K562 (cell line): ENCODE measurements around the gene ALDH18A1. TPM values are rescaled to one million over a fixed set of nuclear protein-coding genes. Genes with fewer than 3 reads are reported as not detected.

Source experiments
- ATAC-seq: fragments of 200-7000 bp; cut with Tn5 transposase; 3 replicates; pipeline ENCODE4 v1.9.1; 2020; ENCODE audit warnings: moderate library complexity
- BruUV-seq: library from RNA; stranded (reverse); fragments of 400-500 nt; replicated peaks from 2 replicates; lab custom pipeline; 2021; lab: Mats Ljungman, UMichigan
- CTCF ChIA-PET: fragments of 300-600 bp; formaldehyde crosslinking; extraction: SDS; loops from one replicate; lab custom pipeline; 2021; ENCODE audit warnings: low intra/inter-chr PET ratio; lab: Yijun Ruan, JAX
- POLR2A ChIA-PET: fragments of 300-600, 350-650 bp; sonication (Branson Sonifier 250); formaldehyde crosslinking; extraction: SDS; loops from one replicate; lab custom pipeline; 2021; ENCODE audit warnings: antibody characterized with exemption, inconsistent platforms; lab: Yijun Ruan, JAX
- DNase-seq, 4 experiments: peaks; one replicate each; pipeline versions ENCODE4 v3.0.0 to v3.0.0-alpha.2; 2011 to 2018; ENCODE audit warnings: low spot score in 3 of 4, mixed read lengths in 3 of 4; ENCODE audit errors: extremely low read depth in 1 of 4
- FAIRE-seq: peaks from 2 replicates; lab custom pipeline; 2011; peaks lifted over from hg19 to GRCh38; lab: Jason Lieb, UNC
- H2AFZ ChIP-seq: 2 replicates; pipeline ENCODE4 v1.6.0; 2011; ENCODE audit warnings: low read depth, low read length, control low read depth, inconsistent platforms
- H3K27ac ChIP-seq: fragments of 200-600 bp; 3 replicates; pipeline ENCODE4 v1.8.0; 2011; ENCODE audit warnings: low read depth, mild to moderate bottlenecking, control low read depth, inconsistent platforms, low read length, moderate library complexity, mixed read lengths; ENCODE audit errors: extremely low read depth
- H3K27me3 ChIP-seq, 2 experiments: fragments of 300-600 bp in 1 of 2; 2 replicates in 1 of 2; 3 replicates in 1 of 2; pipeline versions ENCODE4 v1.6.0 to v1.8.0; 2011; ENCODE audit warnings: inconsistent platforms in 2 of 2, low read length in 2 of 2, mild to moderate bottlenecking in 1 of 2, mixed read lengths in 1 of 2, moderate library complexity in 1 of 2; ENCODE audit not compliant: control insufficient read depth in 2 of 2, insufficient read depth in 2 of 2
- H3K36me3 ChIP-seq: fragments of 300-600 bp; 3 replicates; pipeline ENCODE4 v1.8.0; 2011; ENCODE audit warnings: mild to moderate bottlenecking, low read length, inconsistent platforms; ENCODE audit not compliant: control insufficient read depth, insufficient read depth
- H3K4me1 ChIP-seq, 2 experiments: fragments of 200-600 bp in 1 of 2; replicated peaks in 1 of 2; 2 replicates in 1 of 2; 3 replicates in 1 of 2; pipeline versions ENCODE4 v1.5.1 to v1.8.0; 2011; ENCODE audit warnings: inconsistent platforms in 2 of 2, low read length in 2 of 2, mild to moderate bottlenecking in 1 of 2, mixed read lengths in 1 of 2, moderate library complexity in 1 of 2; ENCODE audit not compliant: control insufficient read depth in 2 of 2, insufficient read depth in 2 of 2
- H3K4me2 ChIP-seq: 2 replicates; pipeline ENCODE4 v1.6.1; 2011; ENCODE audit warnings: low read length, control low read depth, inconsistent platforms, mixed read lengths; ENCODE audit not compliant: insufficient read depth
- H3K4me3 ChIP-seq: fragments of 200-600 bp; sonication (generic), shearing (Covaris generic); 2 replicates; pipeline ENCODE4 v1.5.1; 2016; ENCODE audit warnings: control low read depth, inconsistent platforms
- H3K79me2 ChIP-seq: fragments of 200-600 bp; 3 replicates; pipeline ENCODE4 v1.8.0; 2011; ENCODE audit warnings: low read length, inconsistent platforms; ENCODE audit not compliant: control insufficient read depth, insufficient read depth
- H3K9ac ChIP-seq, 2 experiments: 2 replicates each; pipeline versions ENCODE4 v1.6.0 to v1.6.1; 2011; ENCODE audit warnings: low read depth in 2 of 2, low read length in 2 of 2, control low read depth in 1 of 2, inconsistent platforms in 1 of 2, mild to moderate bottlenecking in 1 of 2, mixed read lengths in 1 of 2; ENCODE audit not compliant: insufficient read depth in 1 of 2
- H3K9me1 ChIP-seq: one replicate; pipeline ENCODE4 v1.6.0; 2011; ENCODE audit warnings: inconsistent platforms, mild to moderate bottlenecking, low read length, moderate library complexity; ENCODE audit not compliant: control insufficient read depth, insufficient read depth
- H3K9me3 ChIP-seq: replicated peaks from 2 replicates; pipeline ENCODE4 v1.5.1; 2011; ENCODE audit warnings: low read depth, low read length, inconsistent platforms; ENCODE audit not compliant: control insufficient read depth, insufficient read depth
- H4K20me1 ChIP-seq: replicated peaks from 2 replicates; pipeline ENCODE4 v1.6.1; 2011; ENCODE audit warnings: low read length, inconsistent platforms, mixed read lengths; ENCODE audit not compliant: control insufficient read depth, insufficient read depth
- ELF4 ChIP-seq: fragments of 450-650 bp; formaldehyde crosslinking; IDR thresholded peaks from 2 replicates; pipeline ENCODE4 v1.4.0; 2022; ENCODE audit warnings: missing genetic modification characterization
- GATAD2B ChIP-seq: fragments of 450-650 bp; IDR thresholded peaks from 2 replicates; pipeline ENCODE4 v1.6.1; 2017; ENCODE audit warnings: mild to moderate bottlenecking, borderline replicate concordance
- PML ChIP-seq: IDR thresholded peaks from 2 replicates; pipeline ENCODE4 v1.6.1; 2012; ENCODE audit warnings: low read length, inconsistent platforms
- SAFB ChIP-seq: fragments of 200-400 bp; formaldehyde crosslinking; IDR thresholded peaks from 2 replicates; pipeline ENCODE4 v1.6.1; 2017; ENCODE audit warnings: low read depth, low read length, borderline replicate concordance
- TCFL5 ChIP-seq: fragments of 250-450 bp; sonication (Bioruptor Pico); conservative IDR thresholded peaks from 2 replicates; pipeline ENCODE4 v1.6.1; 2021; ENCODE audit warnings: mild to moderate bottlenecking, moderate library complexity, matching md5 sums
- ZNF431 ChIP-seq: sonication (generic); formaldehyde crosslinking; IDR thresholded peaks from 2 replicates; pipeline ENCODE4 v1.8.0; 2022; ENCODE audit warnings: mild to moderate bottlenecking, missing genetic modification reagents
- WGBS: fragments of 100-300 bp; shearing (Covaris generic); methylation state at CpG from one replicate; pipeline ENCODE4 v1.1.6; 2016; ENCODE audit warnings: low coverage, mixed read lengths; ENCODE audit not compliant: insufficient coverage; ENCODE audit errors: missing lambda C conversion rate; 5-methylcytosine and 5-hydroxymethylcytosine counted together
- in situ Hi-C: fragments of 300-500 bp; cut with MboI; formaldehyde crosslinking; loops from 4 replicates; pipeline ENCODE4 v1.15.0; 2018; ENCODE audit warnings: inconsistent platforms, mixed read lengths
- intact Hi-C: fragments of 100-400 bp; cut with micrococcal nuclease; formaldehyde crosslinking; loops from 2 replicates; pipeline ENCODE4 v1.14.2; 2022
- polyA plus RNA-seq, 8 experiments: library from polyadenylated mRNA; depleted of rRNA in 4 of 8; stranded (reverse) in 5 of 8; unstranded in 3 of 8; fragments of >200 nt; fragmentation: Nextera tagmentation in 2 of 8; fragmentation: Illumina TruSeq in 1 of 8; extraction: Ambion mirVana in 2 of 8; extraction: Trizol in 1 of 8; gene quantifications; 2 replicates each; pipeline versions ENCODE4 v1.2.1 to v1.2.3, GENCODE V29; 2011 to 2014; ENCODE audit warnings: inconsistent platforms in 1 of 8, missing spikeins in 1 of 8
- total RNA-seq, 7 experiments: library from RNA; depleted of rRNA in 6 of 7; stranded (reverse); fragments of >200 nt in 6 of 7; fragmentation: Illumina TruSeq in 2 of 7; extraction: Trizol in 2 of 7; gene quantifications; 2 replicates each; pipeline versions ENCODE4 v1.2.1 to v1.2.3, GENCODE V29; 2011 to 2021; ENCODE audit warnings: low replicate concordance in 1 of 7
- TF ChIP-seq, protein P1 (sequence below), 2 experiments: fragments of 450-650 bp; formaldehyde crosslinking in 1 of 2; IDR thresholded peaks; 2 replicates each; pipeline versions ENCODE4 v1.4.0 to v1.6.1; 2014 to 2020; ENCODE audit warnings: mild to moderate bottlenecking in 2 of 2, borderline replicate concordance in 1 of 2, low read depth in 1 of 2

The ALDH18A1 gene
- total and polyA plus RNA-seq, 9 of the 15 experiments (the other 6 are each of a cell fraction or from before 2014, with no cell fraction given) = 12.0 to 83.3 (median 43.8) TPM

DNA sequence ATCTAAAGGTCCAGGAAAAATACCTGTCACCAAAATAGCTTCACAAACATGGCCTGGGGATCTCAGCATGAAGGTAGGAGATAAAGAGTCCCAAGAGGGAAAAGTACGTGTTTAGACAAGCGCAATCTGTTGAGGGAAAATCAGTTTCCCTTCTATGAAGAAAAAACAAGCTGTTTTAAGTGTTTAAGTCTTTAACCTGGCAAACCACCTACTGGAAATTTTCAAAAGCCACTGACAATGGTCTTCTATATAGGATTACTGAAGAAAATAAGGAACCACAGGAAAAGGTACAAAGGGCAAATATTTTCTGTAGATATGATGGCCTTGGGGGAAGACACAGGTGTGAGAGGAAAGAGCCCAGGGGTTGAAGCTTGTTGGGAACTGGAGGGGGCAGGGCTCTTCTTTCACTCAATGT is 21.2 kb downstream of the ALDH18A1 start:
- 82% methylated on average over 2 of the region's 2 CpGs for WGBS
- no peaks in the 10 kb centered on the region for H3K9me3 ChIP-seq
- H3K4me2 ChIP-seq = no peak overlapping the region
- DNase-seq = no peak
- H2AFZ ChIP-seq = no peak overlapping the region
- H3K27ac ChIP-seq = no peak overlapping the region
- H3K36me3 ChIP-seq = peaks cover 68% of the 10 kb centered on the region; the same call in 2 of the 3 replicates
- H4K20me1 ChIP-seq = no peaks in the 10 kb centered on the region
- no peaks in the 10 kb centered on the region for H3K9me1 ChIP-seq
- no peaks in the 10 kb centered on the region for H3K79me2 ChIP-seq
- no peak overlapping the region for H3K4me3 ChIP-seq
- intact Hi-C loops (no loop called here), in situ Hi-C loops (no loop called here)
- no peak overlapping the region for H3K9ac ChIP-seq
- no peak for TF ChIP-seq ELF4 (CRISPR knock-in tag)
- no peak for TF ChIP-seq TCFL5
- no peak for TF ChIP-seq PML
- no peak for TF ChIP-seq ZNF431
- no peak for TF ChIP-seq GATAD2B
- TF ChIP-seq, protein P1, sequence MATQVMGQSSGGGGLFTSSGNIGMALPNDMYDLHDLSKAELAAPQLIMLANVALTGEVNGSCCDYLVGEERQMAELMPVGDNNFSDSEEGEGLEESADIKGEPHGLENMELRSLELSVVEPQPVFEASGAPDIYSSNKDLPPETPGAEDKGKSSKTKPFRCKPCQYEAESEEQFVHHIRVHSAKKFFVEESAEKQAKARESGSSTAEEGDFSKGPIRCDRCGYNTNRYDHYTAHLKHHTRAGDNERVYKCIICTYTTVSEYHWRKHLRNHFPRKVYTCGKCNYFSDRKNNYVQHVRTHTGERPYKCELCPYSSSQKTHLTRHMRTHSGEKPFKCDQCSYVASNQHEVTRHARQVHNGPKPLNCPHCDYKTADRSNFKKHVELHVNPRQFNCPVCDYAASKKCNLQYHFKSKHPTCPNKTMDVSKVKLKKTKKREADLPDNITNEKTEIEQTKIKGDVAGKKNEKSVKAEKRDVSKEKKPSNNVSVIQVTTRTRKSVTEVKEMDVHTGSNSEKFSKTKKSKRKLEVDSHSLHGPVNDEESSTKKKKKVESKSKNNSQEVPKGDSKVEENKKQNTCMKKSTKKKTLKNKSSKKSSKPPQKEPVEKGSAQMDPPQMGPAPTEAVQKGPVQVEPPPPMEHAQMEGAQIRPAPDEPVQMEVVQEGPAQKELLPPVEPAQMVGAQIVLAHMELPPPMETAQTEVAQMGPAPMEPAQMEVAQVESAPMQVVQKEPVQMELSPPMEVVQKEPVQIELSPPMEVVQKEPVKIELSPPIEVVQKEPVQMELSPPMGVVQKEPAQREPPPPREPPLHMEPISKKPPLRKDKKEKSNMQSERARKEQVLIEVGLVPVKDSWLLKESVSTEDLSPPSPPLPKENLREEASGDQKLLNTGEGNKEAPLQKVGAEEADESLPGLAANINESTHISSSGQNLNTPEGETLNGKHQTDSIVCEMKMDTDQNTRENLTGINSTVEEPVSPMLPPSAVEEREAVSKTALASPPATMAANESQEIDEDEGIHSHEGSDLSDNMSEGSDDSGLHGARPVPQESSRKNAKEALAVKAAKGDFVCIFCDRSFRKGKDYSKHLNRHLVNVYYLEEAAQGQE (IDR thresholded peaks at IDR 0.05; ENCODE audit: borderline replicate concordance) = no peak
- TF ChIP-seq, protein P1 (CRISPR knock-in tag; IDR thresholded peaks at IDR 0.05; ENCODE audit: low read depth) = no peak
- TF ChIP-seq SAFB = no peak
- no peak for ATAC-seq
- BruUV-seq = no TSS peak
- POLR2A ChIA-PET = no interaction called here
- FAIRE-seq = no peak
- no peaks in the 10 kb centered on the region for H3K27me3 ChIP-seq
- no peaks in the 10 kb centered on the region for H3K4me1 ChIP-seq
- CTCF ChIA-PET = no interaction called here
